ENCODE data around the gene MRPL41. TPM values are rescaled to one million over a fixed set of nuclear protein-coding genes. Genes with fewer than 3 reads are reported as not detected.
A peak's percentile ranks its signal among the peaks of the same experiment; 100 is the strongest.

Gene MRPL41
- total and polyA plus RNA-seq, 2 of the 13 experiments (the other 11 are each of a cell fraction or from before 2014, with no cell fraction given) = 20.9 to 54.0 TPM

DNA sequence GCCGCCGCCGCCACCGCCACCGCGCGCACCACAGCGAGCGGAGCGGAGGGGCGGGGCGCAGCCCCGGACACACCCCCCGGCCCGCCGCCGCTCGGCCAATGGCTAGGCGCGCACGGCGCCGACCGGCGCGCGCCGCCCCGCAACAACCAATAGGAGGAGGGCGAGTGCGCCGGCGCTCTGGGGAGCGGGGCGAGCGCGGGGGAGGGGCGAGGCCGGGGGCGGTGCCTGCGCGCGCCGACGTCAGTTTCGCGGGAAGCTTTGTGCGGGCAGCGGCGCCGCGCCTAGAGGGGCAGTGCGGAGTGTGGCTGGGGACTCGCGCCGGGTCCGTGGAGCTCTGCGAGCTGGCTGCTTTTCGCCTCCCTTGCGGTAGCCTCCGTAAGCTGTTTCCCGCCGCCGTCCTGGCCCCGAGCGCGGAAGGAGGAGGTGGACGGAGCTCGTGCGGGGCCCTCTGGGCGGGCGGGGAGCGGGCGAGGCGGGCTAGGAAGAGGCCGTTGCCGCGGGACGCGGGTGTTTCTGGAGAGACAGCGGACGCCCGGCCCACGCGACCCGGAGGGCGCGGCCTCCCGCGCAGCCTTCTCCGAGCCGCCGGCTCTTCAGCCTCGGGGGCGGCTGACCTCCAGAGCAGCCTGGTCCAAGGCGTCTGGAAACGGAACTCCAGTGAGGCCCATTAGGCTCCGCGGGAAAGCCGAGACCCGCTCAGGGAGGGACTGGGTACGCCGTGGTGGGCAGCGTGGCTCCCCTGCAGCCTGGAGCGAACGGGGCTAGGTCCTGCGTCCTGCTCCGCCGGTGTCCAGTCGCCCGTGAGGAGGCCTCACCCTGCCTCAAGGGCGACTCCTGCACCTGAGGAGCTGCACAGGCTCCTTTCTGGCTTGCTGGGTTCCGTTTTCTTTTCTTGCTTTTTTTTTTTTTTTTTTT is 39.0 kb downstream of the MRPL41 start, which contains the start of gene ZMYND19 (continued):
- TF ChIP-seq GLI4 (CRISPR knock-in tag; IDR thresholded peaks at IDR 0.05; ENCODE audit: borderline replicate concordance) (no peak), ZNF567 (CRISPR knock-in tag; IDR thresholded peaks at IDR 0.05; ENCODE audit: borderline replicate concordance) (no peak), CENPX (CRISPR knock-in tag; IDR thresholded peaks at IDR 0.05) (no peak), ASH2L (IDR thresholded peaks at IDR 0.05; ENCODE audit: insufficient read length, low read depth, low read length) (no peak), ZNF326 (CRISPR knock-in tag; IDR thresholded peaks at IDR 0.05; ENCODE audit: borderline replicate concordance) (no peak), ZNF382 (CRISPR knock-in tag; IDR thresholded peaks at IDR 0.05; ENCODE audit: borderline replicate concordance) (no peak), TOE1 (CRISPR knock-in tag; IDR thresholded peaks at IDR 0.05) (no peak), PAWR (CRISPR knock-in tag; IDR thresholded peaks at IDR 0.05; ENCODE audit: borderline replicate concordance) (no peak), SALL2 (CRISPR knock-in tag; IDR thresholded peaks at IDR 0.05) (no peak), RARG (CRISPR knock-in tag; IDR thresholded peaks at IDR 0.05; ENCODE audit: low read depth) (no peak), ZNF614 (CRISPR knock-in tag; IDR thresholded peaks at IDR 0.05; ENCODE audit: borderline replicate concordance) (0 out of 2 replicates have a peak, but pooled peaks have one; percentile 24), MXI1 (IDR thresholded peaks at IDR 0.05; ENCODE audit: borderline replicate concordance, low read depth, low read length) (peak; percentile 79; the same call in 1 of the 3 replicates), TCF12 (IDR thresholded peaks at IDR 0.05) (no peak), TCF12 (CRISPR knock-in tag; IDR thresholded peaks at IDR 0.05) (peak; percentile 20; the same call in 1 of the 2 replicates), PHF8 (CRISPR knock-in tag; IDR thresholded peaks at IDR 0.05) (peak; percentile 73; the same call in 1 of the 2 replicates), KLF16 (CRISPR knock-in tag; IDR thresholded peaks at IDR 0.05) (0 out of 4 replicates have a peak, but pooled peaks of 1 of the 2 experiments have one; percentile 28), GPN1 (CRISPR knock-in tag; IDR thresholded peaks at IDR 0.05; ENCODE audit: borderline replicate concordance) (no peak), ZNF615 (CRISPR knock-in tag; IDR thresholded peaks at IDR 0.05; ENCODE audit: borderline replicate concordance) (no peak), ZMYM3 (CRISPR knock-in tag; IDR thresholded peaks at IDR 0.05) (no peak), ZNF557 (CRISPR knock-in tag; IDR thresholded peaks at IDR 0.05) (no peak), TBL1XR1 (IDR thresholded peaks at IDR 0.05; ENCODE audit: borderline replicate concordance, low read length, partially characterized antibody) (no peak)
- TF ChIP-seq, protein P1, sequence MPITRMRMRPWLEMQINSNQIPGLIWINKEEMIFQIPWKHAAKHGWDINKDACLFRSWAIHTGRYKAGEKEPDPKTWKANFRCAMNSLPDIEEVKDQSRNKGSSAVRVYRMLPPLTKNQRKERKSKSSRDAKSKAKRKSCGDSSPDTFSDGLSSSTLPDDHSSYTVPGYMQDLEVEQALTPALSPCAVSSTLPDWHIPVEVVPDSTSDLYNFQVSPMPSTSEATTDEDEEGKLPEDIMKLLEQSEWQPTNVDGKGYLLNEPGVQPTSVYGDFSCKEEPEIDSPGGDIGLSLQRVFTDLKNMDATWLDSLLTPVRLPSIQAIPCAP (CRISPR knock-in tag; IDR thresholded peaks at IDR 0.05; ENCODE audit: low read depth) = no peak
- TF ChIP-seq, protein P2, sequence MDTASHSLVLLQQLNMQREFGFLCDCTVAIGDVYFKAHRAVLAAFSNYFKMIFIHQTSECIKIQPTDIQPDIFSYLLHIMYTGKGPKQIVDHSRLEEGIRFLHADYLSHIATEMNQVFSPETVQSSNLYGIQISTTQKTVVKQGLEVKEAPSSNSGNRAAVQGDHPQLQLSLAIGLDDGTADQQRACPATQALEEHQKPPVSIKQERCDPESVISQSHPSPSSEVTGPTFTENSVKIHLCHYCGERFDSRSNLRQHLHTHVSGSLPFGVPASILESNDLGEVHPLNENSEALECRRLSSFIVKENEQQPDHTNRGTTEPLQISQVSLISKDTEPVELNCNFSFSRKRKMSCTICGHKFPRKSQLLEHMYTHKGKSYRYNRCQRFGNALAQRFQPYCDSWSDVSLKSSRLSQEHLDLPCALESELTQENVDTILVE (CRISPR knock-in tag; IDR thresholded peaks at IDR 0.05) = no peak
- TF ChIP-seq, protein P3, sequence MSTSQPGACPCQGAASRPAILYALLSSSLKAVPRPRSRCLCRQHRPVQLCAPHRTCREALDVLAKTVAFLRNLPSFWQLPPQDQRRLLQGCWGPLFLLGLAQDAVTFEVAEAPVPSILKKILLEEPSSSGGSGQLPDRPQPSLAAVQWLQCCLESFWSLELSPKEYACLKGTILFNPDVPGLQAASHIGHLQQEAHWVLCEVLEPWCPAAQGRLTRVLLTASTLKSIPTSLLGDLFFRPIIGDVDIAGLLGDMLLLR (CRISPR knock-in tag; IDR thresholded peaks at IDR 0.05) = peak; percentile 36; the same call in 1 of the 2 replicates
- TF ChIP-seq, protein P4, sequence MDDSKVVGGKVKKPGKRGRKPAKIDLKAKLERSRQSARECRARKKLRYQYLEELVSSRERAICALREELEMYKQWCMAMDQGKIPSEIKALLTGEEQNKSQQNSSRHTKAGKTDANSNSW (CRISPR knock-in tag; IDR thresholded peaks at IDR 0.05; ENCODE audit: borderline replicate concordance) = no peak
- TF ChIP-seq, protein P5, sequence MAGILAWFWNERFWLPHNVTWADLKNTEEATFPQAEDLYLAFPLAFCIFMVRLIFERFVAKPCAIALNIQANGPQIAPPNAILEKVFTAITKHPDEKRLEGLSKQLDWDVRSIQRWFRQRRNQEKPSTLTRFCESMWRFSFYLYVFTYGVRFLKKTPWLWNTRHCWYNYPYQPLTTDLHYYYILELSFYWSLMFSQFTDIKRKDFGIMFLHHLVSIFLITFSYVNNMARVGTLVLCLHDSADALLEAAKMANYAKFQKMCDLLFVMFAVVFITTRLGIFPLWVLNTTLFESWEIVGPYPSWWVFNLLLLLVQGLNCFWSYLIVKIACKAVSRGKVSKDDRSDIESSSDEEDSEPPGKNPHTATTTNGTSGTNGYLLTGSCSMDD (CRISPR knock-in tag; IDR thresholded peaks at IDR 0.05) = no peak

All from HepG2 (cell line).